ENCODE results near the gene SLC35A4.
"Not testable (repeated sequence)": the region's sequence is repeated elsewhere in the genome, so short reads cannot be mapped to it uniquely, and the experiment has no call there.

SLC35A4 gene

GRCh38 chr5:140571105-140571504 lies 6.5 kb downstream of the SLC35A4 start:
- H3K4me3 ChIP-seq (ENCODE audit: low read depth, low read length), result no peak overlapping the region
- DNase-seq (ENCODE audit: low read depth), result no peak
- TF ChIP-seq, protein P1, sequence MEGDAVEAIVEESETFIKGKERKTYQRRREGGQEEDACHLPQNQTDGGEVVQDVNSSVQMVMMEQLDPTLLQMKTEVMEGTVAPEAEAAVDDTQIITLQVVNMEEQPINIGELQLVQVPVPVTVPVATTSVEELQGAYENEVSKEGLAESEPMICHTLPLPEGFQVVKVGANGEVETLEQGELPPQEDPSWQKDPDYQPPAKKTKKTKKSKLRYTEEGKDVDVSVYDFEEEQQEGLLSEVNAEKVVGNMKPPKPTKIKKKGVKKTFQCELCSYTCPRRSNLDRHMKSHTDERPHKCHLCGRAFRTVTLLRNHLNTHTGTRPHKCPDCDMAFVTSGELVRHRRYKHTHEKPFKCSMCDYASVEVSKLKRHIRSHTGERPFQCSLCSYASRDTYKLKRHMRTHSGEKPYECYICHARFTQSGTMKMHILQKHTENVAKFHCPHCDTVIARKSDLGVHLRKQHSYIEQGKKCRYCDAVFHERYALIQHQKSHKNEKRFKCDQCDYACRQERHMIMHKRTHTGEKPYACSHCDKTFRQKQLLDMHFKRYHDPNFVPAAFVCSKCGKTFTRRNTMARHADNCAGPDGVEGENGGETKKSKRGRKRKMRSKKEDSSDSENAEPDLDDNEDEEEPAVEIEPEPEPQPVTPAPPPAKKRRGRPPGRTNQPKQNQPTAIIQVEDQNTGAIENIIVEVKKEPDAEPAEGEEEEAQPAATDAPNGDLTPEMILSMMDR (conservative IDR thresholded peaks at IDR 0.05; ENCODE audit: low read depth, low read length), result no peak

GRCh38 chr5:140573683-140574082 lies 9.1 kb downstream of the SLC35A4 start:
- no peak overlapping the region for H3K4me3 ChIP-seq (ENCODE audit: low read depth, low read length)
- TF ChIP-seq, protein P1 (conservative IDR thresholded peaks at IDR 0.05; ENCODE audit: low read depth, low read length), result no peak
- no peak for DNase-seq (ENCODE audit: low read depth)

DNA sequence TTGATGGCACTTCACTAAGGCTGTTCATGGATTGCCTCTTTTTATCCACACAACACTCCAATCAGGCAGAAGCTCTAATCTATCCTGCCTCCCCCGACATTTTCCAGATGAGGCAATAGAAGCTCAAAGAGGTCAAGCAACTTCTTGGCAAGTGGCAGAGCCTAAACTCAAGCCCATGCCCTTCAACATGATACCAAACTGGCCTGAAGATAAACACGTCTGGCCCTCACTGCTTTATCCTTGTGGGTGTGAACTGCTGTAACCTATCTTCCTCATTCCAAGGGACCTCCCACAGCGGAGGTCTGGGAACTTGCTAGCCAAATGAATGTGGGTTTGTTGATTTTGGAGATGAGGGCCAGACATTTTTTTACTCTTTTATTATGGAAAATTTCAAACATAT lies 9.5 kb downstream of the SLC35A4 start:
- H3K4me3 ChIP-seq (ENCODE audit: low read depth, low read length), result no peak overlapping the region
- peak; percentile 51 for DNase-seq (ENCODE audit: low read depth)
- TF ChIP-seq, protein P1 (conservative IDR thresholded peaks at IDR 0.05; ENCODE audit: low read depth, low read length), result no peak

GRCh38 chr5:140575309-140575708 lies 10.7 kb downstream of the SLC35A4 start:
- TF ChIP-seq, protein P1 (conservative IDR thresholded peaks at IDR 0.05; ENCODE audit: low read depth, low read length), result peak; percentile 70
- H3K4me3 ChIP-seq (ENCODE audit: low read depth, low read length), result no peak overlapping the region
- DNase-seq (ENCODE audit: low read depth), result peak; percentile 72

DNA sequence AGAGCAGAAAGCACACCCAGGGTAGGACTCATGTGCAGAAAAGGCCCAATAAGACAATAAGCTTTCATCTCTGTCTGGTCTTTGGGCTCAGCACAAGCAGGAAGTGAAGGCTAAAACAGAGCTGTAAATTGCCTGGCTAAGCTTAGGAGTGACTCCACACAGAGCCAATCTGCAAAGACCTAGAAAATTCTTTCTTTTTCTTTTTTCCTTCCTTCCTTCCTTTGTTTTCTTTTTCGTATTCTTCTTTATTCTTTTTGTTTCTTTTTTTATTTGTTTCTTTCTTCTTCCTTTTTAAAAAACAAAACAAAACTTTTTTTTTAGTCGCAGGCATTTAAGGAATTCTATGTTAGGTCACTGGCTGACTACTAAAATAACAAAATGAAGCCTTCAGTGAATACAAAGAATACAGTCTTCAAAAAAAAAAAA lies 12.2 kb downstream of the SLC35A4 start:
- TF ChIP-seq, protein P1 (conservative IDR thresholded peaks at IDR 0.05; ENCODE audit: low read depth, low read length), result no peak
- no peak overlapping the region for H3K4me3 ChIP-seq (ENCODE audit: low read depth, low read length)
- DNase-seq (ENCODE audit: low read depth), result peak; percentile 52

DNA sequence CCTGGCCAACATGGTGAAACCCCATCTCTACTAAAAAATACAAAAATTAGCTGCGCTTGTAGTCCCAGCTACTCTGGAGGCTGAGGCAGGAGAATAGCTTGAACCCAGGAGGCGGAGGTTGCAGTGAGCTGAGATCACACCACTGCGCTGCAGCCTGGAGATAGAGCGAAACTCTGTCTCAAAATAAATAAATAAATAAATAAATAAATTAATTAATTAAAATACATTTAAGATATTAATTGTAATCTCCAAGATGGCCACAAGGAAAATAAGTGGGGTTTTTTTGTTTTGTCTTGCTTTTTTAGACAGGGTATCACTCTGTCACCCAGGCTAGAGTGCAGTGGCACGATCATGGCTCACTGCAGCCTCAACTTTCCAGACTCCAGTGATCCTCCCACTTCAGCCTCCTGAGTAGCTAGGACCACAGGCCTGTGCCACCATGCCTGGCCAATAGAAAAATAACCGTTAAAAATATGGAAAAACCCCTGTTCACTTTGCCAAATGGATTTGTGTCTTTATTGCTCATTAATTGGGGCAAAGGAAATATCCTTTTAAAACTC lies 14.6 kb downstream of the SLC35A4 start:
- not testable (repeated sequence) for DNase-seq (ENCODE audit: low read depth); H3K4me3 ChIP-seq (ENCODE audit: low read depth, low read length)

DNA sequence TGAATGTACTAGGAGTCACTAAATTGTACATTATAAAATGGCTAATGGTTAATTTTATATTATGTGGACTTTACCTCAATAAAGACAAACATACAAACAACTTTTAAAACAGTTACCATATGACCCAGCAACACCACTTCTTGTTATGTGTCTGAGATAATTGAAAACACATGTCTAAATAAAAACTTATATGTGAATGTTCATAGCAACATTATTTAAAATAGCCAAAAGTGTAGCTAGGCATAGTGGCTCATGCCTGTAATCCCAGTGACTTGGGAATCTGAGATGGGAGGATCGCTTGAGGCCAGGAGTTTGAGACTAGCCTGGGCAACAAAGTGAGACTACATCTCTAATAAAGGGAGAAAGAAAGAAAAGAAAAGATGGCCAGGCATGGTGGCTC lies 22.9 kb downstream of the SLC35A4 start:
- no peak for DNase-seq (ENCODE audit: low read depth)
- TF ChIP-seq, protein P1 (conservative IDR thresholded peaks at IDR 0.05; ENCODE audit: low read depth, low read length), result no peak
- no peak overlapping the region for H3K4me3 ChIP-seq (ENCODE audit: low read depth, low read length)
